Suppressor macrophage treated with lipopolysaccharide for 1 hour (primary cell): Measurements from ENCODE around the gene EPPIN.

Experiments used
- DNase-seq, 3 donors: peaks; one replicate each; pipeline ENCODE4 v3.0.0-alpha.2; 2020 to 2022

EPPIN gene

DNA sequence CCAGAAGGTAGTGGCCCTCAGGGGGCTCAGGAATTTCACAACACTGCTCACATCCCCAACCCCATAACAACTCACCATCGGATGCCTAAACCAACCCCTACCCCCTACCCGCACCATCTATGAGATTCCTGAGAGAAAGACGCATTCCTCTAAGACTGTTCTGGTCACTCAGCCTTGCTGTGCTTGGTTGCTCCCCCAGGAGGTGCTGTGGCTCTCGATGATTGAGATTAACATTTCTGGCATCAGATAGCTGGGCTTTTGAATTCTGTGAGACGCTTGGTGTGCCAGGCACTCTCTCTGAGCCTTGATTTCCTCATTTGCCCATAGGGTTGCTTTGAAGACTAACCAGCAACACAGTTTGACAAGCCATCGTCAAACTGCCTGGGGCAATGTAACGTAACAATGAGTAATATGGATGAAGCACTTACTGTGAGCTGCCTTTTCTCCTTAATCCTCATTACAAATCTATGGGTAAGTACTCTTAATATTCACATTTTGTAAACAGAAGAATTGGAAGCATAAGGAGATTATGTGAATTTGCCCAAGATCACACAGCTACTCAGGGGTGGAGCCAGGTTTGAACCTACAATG, 8.9 kb downstream of the EPPIN start:
- DNase-seq = peak in 1 of 3 donors; percentile 1

DNA sequence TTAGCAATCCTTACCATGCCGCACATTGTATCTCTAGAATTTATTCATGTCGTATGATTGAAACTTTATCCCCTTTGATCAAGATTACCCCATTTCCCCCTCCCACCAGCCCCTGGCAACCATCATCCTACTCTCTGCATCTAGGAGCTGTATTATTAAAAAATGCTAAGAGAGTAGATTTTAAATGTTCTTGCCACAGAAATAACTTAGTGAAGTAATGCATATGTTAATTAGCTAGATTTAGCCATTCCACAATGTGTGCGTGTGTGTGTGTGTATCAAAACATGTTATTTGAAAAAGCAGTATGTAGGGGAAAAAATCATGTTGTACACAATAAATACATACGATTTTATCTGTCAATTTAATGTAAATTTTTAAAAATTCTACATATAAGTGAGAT, 19.9 kb downstream of the EPPIN start:
- no peak for DNase-seq

DNA sequence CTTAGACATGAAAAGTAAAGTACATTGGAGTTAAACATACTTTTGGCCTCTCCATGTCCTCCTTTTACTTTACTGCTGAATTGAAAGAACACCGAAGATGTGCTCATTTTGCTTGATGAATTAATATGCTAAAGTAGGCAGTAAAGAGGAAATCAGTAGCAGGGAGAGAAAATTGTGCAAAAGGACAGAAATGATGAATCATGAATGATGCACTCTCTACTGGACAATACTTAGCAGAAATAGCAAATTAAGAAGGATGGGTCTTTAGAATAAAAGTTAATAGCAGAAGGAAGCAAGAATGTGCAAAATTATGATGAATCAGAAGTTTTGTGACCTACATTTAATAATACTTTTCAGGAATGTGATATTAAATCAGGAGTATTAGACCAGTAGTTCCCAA, 23.4 kb downstream of the EPPIN start:
- peak; percentile 12 to 61 (median 54) for DNase-seq

DNA sequence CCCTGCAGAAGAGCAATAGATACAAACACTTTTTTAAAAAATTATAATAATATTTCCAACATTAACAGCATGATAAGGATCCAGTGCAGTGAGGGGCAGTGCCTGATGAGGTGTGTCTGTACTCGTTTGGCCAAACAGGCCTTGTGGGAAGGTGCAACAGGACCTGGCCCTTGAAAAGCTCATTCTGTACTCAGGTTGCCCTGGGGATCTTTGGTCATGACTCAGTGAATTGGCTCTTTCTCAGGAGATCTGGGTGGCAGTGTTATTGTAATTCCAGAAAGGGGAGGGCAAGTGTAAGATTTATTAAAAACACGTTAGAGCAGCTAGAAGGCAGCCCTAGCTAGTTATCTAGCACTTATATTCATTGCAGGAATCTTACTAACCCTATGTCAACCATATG, 28.9 kb downstream of the EPPIN start:
- no peak for DNase-seq

DNA sequence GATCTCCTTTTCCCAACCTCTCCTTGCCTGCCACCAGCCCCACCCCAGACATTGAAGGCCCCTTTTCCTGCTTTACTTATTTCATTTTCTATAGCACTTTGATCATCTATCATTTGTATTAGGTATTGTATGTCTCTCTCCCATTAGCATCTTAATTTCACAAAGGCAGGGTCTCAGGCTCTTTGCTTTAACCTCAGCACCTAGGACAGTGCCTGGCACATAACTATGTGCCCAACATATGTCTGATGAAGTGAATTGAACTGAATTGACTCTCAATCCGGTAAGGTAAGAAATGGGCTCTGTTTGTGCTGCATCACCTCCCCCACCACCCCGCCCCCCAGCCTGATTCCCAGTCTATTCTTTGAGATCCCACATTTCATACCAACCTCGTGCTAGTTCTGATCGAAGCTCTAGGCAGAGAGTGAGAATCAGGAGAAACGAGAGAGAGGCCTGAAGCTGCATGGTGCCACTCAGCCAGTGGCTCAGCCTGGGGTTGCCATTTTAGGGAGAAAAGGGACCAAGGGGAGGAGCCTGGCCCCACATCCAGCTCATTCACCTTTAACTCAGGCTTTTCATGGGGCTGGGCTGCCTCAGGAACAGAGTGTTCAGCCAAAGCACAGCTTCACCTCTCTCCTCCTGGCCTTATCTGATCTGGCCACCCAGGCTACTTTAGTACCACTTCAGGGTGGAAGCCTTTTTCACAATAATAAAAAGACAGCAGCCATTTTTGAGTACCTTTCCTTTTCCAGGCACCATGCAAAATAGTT, 31.9 kb downstream of the EPPIN start, which contains the start of gene SPINT3:
TSS of gene SPINT3 (minus strand) at position 476 of the 767 bp plus-strand sequence. CDS start at position 462, 14 bp downstream.
- DNase-seq = no peak

DNA sequence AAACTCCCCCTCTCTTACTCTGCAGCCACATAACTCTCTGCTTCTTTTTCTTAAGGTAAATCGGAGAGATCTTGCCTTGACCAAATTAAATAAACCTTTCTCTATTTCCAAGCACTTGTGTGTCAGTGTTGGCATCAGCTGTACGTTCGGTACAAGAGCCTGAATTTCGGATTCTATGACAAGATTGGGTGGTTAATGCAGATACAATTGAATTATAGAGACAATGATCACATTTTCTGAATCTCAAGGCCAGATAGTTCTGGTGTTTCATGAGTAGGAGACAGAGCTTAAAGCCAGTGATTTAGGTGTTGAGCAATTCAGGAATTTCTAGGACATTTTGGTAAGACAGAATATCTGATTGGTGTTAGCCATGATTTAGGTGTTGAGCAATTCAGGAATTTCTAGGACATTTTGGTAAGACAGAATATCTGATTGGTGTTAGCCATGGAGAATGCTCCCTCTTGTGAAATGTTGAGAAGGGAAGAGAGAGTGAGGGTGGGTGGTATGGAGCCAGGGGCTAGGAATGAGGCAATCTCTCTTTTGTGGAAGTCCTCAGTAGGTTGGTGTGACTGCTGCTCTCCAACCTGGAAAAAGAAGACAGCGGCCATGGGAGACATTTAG, 36.8 kb downstream of the EPPIN start:
- peak; percentile 63 to 84 (median 73) for DNase-seq

DNA sequence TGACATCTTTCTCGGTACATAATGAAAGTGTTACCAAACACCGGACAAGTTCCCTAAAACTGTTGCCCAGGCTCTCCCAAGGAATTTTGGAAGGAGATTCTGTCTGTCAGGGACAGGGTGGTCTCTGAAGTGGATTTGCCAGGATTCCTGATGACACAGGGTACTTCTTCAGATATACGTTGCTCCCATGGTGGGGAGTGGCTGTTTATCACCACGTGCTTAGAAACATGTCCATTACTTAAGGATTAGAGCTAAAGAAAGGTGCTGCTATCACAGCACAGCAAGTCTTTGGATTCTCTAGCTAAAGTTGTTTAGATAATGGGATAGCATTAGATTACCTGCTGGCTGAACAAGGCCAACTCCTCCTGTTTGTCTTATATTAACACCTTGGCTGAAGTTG, 38.1 kb downstream of the EPPIN start:
- DNase-seq = no peak

DNA sequence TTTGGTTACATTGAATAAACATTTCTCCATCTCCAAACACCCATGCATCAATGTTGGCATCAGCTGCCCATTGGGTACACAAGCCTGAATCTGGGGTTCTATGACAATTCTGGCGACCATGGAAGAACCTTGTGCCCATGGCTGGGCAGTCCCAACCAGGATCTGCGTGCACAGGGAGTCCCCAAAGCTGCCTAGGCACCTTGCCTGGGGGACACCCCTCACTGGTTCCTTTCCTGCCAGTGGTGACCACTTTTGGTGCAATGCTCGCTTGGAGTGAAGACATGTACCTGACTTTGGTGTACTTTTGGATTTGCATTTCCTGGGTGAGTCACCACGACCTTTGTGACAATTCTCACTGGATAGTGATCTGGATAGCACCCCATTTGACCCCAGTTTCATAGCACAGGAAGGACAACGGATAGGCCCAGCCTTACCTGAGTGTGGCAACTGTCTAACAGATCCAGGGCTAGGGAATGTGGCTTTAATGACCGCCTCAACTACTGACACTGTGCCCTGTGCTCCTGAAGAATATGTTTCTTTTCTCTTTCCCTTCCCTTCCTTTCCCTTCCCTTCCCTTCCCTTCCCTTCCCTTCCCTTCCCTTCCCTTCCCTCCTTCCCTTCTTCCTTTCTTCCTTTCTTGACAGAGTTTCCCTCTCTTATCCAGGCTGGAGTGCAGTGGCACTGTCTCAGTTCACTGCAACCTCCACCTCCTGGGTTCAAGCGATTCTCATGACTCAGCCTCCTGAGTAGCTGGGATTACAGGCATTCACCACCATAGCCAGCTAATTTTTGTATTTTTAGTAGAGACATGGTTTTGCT, 38.9 kb downstream of the EPPIN start:
- no peak for DNase-seq

DNA sequence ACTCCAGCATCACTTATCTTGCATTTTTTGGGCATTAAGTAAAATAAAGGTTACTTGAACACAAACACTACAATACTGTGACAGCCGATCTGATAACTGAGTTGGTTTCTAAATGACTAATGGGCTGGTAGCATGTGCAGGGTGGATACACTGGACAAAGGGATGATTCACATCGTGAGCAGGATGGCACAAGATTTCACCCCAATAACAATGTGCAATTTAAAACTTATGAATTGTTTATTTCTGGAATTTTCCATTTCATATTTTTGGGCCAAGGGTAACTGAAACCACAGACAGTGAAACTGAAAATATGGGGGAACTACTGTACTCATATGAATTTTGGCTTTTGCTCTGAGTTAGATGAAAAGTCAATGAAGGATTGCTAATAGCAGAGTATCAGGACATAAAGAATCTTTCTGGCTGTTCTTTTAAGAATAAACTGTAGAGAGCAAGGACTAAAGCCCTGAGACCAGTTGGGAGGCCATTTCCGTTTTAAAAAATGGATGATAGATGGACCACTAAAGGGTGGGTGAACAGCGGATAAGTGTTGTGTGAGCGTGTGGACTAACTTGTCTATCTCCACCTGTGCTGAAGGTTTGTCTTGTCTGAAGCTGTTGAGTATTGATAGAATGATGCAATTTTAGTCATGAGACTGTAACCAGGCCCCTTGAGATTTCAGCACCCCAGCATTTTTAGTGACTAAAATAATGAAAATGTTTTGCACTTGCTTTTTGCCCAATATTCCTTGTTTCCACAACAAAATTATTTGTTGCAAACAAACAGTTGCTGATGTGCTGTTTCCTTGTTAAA, 40.0 kb downstream of the EPPIN start:
- DNase-seq = peak; percentile 40 to 73 (median 61)

DNA sequence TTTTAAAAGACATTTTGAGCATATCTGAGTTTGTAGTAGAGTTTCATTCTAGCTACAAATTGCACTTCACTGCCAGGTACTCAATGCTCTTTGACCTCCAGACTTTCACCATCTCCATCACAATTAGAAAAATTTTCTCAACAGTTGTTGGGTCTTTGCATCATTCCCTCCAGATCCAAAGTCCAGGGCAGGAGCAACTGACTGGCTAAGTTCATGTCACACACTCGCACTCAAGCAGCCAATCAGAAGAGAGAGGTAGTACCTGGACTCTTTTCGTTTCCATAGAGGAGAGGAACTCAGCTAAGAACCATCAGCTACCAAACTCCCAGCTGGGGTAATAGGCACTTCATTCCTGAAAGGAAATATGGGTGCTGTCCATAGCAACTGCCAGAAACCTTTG, 40.8 kb downstream of the EPPIN start:
- no peak for DNase-seq

DNA sequence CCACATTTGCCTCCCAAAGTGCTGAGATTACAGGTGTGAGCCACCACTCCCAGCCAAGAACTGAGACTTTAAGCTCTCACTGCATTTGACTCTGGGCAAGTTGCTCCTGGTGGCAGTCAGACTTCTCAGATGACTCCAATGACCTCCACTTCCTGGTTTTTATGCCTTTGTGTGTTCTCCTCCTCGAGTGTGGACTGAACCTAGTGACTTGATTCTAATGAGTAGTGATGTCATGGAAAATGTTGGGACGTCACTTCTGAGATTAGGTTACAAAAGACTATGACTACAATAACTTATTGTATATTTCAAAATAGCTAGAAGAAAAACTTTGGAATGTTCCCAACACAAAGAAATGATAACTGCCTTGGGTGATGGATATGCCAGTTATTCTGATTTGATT, 43.8 kb downstream of the EPPIN start:
- DNase-seq = peak; percentile 40 to 75 (median 54)

DNA sequence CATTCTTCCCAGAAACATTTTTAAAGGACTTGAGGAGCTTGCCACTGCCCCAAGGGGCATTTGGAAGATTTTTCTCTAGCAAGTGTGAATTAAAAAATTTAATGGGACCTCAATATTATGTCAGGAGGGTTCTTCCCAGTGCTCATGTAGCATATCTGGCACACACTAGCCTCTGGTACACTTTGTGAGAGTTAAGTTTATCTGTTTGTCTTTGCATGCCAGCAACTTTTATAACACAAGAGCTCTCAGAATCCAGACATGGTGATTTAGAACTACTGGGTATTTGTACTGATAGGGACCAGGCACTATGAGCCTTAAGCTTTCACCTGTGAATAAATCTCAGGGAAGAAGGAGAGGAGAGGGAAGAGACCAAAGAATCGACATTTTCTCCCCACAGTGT, 44.6 kb downstream of the EPPIN start:
- DNase-seq = no peak

DNA sequence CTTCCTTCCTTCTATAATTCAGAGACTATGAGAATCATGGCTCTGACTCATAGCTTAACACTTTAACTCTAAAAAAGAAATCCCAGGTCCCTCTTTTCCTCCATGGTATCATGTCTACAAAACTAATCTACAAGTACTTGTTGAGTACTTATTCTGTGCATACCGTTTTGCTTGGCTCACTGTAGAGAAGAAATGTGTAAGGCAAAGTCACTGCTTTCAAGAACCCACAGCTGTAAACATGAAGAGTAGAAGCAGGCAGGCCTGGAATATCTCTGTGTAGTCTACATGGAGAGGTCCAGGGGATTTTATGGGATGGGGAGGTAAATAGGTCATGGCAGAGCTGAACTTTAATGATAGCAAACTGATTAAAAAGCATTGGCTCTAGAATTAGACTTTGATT, 45.6 kb downstream of the EPPIN start:
- DNase-seq = no peak

DNA sequence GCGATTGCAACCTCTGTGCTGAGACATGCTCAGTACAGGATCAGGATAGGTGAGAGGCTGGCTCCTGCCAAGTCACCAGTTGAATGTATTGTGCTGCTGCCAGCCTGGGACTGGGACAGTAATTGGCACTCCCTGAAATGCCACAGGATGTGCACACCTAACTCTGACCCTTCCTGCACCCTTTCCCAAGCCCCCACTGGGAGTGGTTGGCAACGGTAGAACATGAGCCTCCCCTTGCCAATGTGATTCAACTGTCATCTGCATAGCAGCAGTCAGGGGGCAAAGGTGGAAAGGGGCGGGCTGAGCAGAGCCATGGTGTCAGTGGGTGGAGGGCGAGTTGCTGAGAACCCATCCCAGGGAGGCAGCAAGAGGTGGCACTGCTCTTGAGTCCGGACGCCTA, 47.2 kb downstream of the EPPIN start:
- DNase-seq = no peak

DNA sequence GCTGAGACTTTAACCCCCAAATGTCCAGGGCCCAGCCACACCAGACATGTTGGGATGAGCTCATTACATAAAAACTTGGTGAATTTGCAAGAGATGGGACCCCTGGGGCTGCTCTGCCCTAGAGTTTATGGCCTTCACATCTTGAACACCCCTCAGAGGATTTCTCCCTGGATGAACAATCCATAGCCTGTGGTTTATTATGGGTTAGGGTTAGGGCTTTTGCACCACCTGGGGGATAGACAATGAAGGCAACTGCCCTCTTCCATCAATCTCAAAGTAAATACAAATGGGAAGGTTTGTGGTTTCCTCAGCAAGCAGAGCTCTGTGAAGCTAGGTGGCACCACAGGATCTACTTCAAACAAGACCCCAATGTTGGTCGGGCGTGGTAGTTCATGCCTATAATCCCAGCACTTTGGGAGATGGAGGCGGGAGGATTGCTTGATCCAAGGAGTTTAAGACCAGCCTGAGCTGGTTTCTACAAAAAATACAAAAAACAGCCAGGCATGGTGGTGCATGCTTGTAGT, 49.2 kb downstream of the EPPIN start:
- no peak for DNase-seq

DNA sequence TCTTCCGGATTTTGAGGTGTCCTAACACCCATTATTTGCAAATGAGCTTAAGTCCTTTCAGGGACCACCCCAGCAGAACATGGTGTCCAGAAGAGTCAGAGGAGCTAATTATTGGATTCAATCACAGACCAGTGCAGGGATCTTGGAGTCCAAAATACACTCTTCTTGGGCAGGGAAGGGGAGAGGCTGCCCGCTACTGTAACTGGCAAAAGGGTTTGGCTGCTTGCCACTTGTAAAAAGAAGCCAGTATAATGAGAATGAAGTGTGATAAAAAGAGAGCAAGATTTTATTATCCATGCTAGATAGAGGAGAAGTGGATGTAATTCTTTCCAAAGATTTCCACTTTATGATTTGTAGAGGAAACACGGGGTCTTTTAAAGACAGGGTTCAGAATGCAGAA, 51.0 kb downstream of the EPPIN start:
- DNase-seq = no peak

DNA sequence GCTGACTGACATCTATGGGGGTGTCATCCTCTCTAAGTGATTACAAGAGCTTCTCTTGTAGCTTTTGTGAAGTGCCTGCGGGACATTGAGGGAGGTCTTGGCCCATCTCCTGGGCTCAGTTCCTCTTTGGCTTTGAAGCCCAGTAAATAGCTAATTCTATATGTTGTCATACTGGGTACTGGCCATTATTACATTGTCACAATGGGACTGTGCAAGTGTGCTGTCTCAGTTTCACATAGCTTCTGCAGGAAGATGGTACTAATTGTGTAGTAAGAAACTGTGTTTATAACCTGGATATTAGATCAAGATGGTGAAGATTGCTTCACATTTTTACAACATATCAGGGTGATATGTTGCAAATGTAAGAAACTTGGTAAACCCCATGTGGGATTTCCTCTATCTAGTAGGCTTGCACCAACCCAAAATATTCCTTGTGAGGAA, 51.7 kb downstream of the EPPIN start:
- peak; percentile 83 to 96 (median 91) for DNase-seq
